ENCODE data around the gene IARS2. TPM values are rescaled to one million over a fixed set of nuclear protein-coding genes. Genes with fewer than 3 reads are reported as not detected.
"Not testable (repeated sequence)": the region's sequence is repeated elsewhere in the genome, so short reads cannot be mapped to it uniquely, and the experiment has no call there.

IARS2 gene
- total RNA-seq, 1 donor = 96.7 TPM

DNA sequence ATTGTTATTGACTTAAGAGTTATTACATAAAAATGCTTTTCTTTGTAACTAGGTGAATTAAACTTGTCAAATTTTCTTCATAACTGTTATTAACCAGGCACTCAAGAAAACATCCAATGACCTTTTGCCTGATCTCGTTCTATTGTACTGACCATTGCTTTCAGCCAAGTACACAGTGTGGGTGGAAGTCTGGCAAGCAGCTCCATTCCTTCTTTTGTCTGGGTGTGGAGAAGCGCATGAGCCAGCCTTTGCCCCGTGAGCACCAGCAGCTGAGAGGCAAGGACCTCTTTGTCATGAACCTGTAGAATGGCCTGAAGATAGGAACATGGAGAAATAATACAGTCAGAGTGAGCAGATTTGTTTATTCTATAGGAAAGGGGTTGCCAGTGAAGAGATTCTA lies 57.5 kb downstream of the IARS2 start:
- DNase-seq (ENCODE audit: low read depth) = no peak
- no peak overlapping the region for H3K4me3 ChIP-seq (ENCODE audit: low read depth, low read length)
- TF ChIP-seq, protein P1, sequence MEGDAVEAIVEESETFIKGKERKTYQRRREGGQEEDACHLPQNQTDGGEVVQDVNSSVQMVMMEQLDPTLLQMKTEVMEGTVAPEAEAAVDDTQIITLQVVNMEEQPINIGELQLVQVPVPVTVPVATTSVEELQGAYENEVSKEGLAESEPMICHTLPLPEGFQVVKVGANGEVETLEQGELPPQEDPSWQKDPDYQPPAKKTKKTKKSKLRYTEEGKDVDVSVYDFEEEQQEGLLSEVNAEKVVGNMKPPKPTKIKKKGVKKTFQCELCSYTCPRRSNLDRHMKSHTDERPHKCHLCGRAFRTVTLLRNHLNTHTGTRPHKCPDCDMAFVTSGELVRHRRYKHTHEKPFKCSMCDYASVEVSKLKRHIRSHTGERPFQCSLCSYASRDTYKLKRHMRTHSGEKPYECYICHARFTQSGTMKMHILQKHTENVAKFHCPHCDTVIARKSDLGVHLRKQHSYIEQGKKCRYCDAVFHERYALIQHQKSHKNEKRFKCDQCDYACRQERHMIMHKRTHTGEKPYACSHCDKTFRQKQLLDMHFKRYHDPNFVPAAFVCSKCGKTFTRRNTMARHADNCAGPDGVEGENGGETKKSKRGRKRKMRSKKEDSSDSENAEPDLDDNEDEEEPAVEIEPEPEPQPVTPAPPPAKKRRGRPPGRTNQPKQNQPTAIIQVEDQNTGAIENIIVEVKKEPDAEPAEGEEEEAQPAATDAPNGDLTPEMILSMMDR (IDR thresholded peaks at IDR 0.05; ENCODE audit: insufficient read depth, low read depth, low read length) = no peak

DNA sequence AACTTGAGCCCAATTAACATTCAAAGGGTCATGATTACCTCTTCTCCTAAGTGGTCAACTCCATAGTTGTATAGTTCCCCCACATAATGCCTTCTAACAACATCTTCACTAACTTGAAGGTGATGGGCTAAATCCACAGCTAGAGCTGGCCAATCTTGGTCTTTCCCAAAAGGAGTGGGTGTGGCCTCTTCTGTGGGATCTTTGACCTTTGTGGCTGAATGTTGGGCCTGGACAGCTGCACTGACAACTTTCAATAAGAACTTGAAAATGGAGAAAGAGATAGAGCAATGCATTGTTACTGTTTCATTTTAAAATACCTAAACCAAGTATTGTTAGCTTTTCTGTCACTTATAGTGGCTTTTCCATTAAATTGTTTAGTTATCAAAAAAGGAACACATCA lies 59.2 kb downstream of the IARS2 start:
- DNase-seq (ENCODE audit: low read depth) = no peak
- TF ChIP-seq, protein P1 (IDR thresholded peaks at IDR 0.05; ENCODE audit: insufficient read depth, low read depth, low read length) = no peak
- H3K4me3 ChIP-seq (ENCODE audit: low read depth, low read length) = no peak overlapping the region

DNA sequence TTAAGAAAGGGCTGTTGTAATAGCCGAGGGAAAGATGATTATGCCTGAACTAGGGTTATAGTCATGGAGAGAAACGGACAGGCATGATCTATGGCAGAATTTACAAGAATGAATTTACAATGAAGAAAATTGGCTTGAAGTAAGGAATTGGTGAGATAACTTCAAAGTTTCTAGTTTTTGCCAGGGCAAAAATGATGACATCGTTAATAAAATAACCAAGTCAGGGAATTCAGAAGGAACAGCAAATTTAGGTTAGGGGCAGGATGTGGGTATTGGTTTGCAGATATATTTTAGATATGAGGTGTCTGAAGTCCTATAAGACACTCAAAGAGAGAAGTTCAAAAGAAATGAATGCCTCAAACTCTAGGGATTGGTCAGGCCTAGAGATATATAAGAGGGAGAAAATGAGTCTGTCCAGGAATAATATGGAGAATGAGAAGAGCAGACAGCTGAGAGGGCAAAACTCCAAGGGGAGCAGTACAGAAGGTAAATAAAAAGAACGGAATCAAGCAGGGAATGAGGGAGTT lies 62.8 kb downstream of the IARS2 start:
- H3K4me3 ChIP-seq (ENCODE audit: low read depth, low read length) = no peak overlapping the region
- no peak for DNase-seq (ENCODE audit: low read depth)
- TF ChIP-seq, protein P1 (IDR thresholded peaks at IDR 0.05; ENCODE audit: insufficient read depth, low read depth, low read length) = no peak

DNA sequence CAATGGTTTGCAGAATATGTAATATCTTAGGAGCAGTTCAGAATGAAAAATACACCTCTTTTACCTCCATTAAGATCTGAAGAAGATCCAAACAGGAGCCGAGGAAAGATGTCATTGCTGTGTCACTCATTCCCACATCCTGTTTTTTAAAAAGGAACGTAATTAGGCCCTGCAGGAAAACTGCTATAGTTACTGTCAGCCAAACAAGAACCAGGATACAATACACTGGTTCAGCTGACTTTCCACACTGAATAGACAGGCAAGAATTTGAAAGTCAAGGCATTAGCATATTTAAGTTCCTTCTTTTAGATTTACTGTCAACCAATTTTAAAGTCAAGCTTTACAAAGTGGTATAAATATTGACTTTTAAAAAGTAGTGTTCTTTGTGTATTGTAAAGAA lies 63.8 kb downstream of the IARS2 start:
- DNase-seq (ENCODE audit: low read depth) = no peak
- H3K4me3 ChIP-seq (ENCODE audit: low read depth, low read length) = no peak overlapping the region
- TF ChIP-seq, protein P1 (IDR thresholded peaks at IDR 0.05; ENCODE audit: insufficient read depth, low read depth, low read length) = no peak

DNA sequence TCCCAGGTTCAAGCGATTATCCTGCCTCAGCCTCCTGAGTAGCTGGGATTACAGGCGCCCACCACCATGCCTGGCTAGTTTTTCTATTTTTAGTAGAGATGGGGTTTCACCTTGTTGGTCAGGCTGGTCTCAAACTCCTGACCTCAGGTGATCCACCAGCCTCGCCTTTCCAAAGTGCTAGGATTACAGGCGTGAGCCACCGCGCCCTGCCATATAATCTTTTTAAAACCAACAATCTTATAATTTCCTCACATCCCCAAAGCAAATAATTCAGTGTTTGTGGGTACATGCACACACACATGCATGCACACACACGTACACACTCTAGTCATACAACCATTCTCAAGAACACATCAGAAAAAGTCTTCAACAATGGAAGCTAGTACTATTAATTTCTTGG lies 64.6 kb downstream of the IARS2 start:
- H3K4me3 ChIP-seq (ENCODE audit: low read depth, low read length); DNase-seq (ENCODE audit: low read depth): not testable (repeated sequence)

DNA sequence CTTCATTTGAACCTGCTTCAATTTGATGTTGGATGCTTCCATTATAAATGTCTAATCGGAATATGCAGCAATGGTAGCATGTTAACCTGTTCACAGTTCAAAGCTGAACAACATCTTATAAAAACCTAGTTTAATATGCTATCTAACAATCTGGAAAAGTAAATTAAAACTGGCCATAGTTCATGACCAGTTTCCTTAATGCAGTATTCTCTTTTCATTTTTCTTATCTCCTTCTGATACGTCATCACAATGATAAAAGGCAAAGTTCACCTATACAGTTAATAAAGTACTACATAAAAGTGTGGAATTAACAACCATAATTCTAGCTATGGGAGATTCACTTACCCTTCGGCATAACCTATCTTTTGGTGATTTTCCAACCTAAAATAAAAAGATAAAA lies 65.1 kb downstream of the IARS2 start:
- no peak for DNase-seq (ENCODE audit: low read depth)
- TF ChIP-seq, protein P1 (IDR thresholded peaks at IDR 0.05; ENCODE audit: insufficient read depth, low read depth, low read length) = no peak
- H3K4me3 ChIP-seq (ENCODE audit: low read depth, low read length) = no peak overlapping the region

DNA sequence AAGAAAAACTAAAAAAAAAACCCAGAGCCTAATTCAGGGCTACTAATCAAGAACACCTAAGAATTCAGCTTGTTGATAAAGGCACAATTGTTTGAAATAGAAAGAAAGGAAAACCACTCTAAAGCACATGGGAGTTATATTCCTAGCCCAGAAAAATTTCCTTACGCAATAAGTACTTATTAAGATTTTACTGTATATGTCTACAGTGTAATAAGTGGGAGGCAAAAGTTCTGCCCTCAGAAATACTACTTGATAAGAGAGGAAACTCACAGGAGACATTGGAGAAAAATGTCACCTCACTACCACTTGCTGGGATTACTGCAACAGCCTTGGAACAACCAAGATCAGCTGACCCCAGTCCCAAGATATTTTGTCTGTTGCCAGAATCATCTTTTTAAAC lies 66.1 kb downstream of the IARS2 start:
- H3K4me3 ChIP-seq (ENCODE audit: low read depth, low read length) = no peak overlapping the region
- TF ChIP-seq, protein P1 (IDR thresholded peaks at IDR 0.05; ENCODE audit: insufficient read depth, low read depth, low read length) = no peak
- no peak for DNase-seq (ENCODE audit: low read depth)

Data from fibroblast of villous mesenchyme (primary cell).